Measurements from ENCODE around the gene KDM7A. TPM values are rescaled to one million over a fixed set of nuclear protein-coding genes. Genes with fewer than 3 reads are reported as not detected.

The KDM7A gene
- total and polyA plus RNA-seq, 2 donors from 2014 or later: 2.2 to 14.2 TPM

DNA sequence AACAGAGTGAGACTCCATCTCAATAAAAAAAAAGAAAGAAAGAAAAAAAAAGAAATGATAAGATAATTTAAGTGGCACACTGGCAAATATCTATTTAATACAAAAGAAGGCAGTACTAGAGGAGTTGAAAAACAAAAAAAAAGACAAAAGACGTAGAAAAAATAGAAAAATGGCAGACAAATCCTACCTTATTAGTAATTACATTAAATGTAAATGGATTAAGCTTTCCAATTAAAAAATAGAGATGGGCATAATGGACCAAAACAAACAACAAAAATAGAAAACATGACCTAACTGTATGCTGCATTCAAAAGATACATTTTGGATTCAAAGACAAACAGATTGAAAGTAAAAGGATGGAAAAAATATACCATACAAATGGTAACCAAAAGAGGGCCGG lies 108.8 kb downstream of the KDM7A start:
- no peak overlapping the region for H3K27ac ChIP-seq (ENCODE audit: low read depth in 2 of 2, low read length in 2 of 2)
- H3K36me3 ChIP-seq (ENCODE audit: control insufficient read depth in 2 of 3, insufficient read depth in 3 of 3, low read length in 3 of 3): no peaks in the 10 kb centered on the region
- DNase-seq: no peak
- H3K4me1 ChIP-seq (ENCODE audit: control insufficient read depth in 2 of 3, insufficient read depth in 2 of 3, low read depth in 1 of 3, low read length in 3 of 3): no peaks in the 10 kb centered on the region
- H3K9ac ChIP-seq (ENCODE audit: low read length in 3 of 3): no peak overlapping the region
- H3K9me3 ChIP-seq (ENCODE audit: control insufficient read depth in 2 of 3, insufficient read depth in 1 of 3, low read length in 3 of 3): peaks cover 0 to 10% (median 3%) of the 10 kb centered on the region in 3 donors
- TF ChIP-seq, protein P1, sequence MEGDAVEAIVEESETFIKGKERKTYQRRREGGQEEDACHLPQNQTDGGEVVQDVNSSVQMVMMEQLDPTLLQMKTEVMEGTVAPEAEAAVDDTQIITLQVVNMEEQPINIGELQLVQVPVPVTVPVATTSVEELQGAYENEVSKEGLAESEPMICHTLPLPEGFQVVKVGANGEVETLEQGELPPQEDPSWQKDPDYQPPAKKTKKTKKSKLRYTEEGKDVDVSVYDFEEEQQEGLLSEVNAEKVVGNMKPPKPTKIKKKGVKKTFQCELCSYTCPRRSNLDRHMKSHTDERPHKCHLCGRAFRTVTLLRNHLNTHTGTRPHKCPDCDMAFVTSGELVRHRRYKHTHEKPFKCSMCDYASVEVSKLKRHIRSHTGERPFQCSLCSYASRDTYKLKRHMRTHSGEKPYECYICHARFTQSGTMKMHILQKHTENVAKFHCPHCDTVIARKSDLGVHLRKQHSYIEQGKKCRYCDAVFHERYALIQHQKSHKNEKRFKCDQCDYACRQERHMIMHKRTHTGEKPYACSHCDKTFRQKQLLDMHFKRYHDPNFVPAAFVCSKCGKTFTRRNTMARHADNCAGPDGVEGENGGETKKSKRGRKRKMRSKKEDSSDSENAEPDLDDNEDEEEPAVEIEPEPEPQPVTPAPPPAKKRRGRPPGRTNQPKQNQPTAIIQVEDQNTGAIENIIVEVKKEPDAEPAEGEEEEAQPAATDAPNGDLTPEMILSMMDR (IDR thresholded peaks at IDR 0.05; ENCODE audit: borderline replicate concordance, extremely low read depth, insufficient read depth): no peak
- no peaks in the 10 kb centered on the region for H3K27me3 ChIP-seq (ENCODE audit: control insufficient read depth, insufficient read depth, low read length)
- H3K4me3 ChIP-seq (ENCODE audit: low read length in 3 of 3): no peak overlapping the region
- FAIRE-seq: no peak
- intact Hi-C loops (cut with DNase I): no loop called here

DNA sequence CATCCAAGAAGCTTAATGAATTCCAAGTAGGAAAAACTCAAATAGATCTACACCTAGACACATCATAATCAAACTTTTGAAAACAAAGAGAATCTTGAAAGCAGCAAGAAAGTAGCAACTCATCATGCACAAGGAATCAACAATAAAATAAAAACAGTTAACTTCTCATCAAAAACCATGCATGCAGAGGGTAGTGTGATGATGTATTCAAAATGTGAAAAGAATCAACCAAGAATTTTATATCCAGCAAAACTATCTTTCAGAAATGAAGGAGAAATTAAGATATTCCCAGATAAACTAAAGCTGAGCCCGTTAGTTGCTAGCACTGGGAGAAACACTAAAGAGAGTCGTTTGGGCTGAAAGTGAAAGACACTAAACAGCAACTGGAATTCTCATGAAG lies 109.7 kb downstream of the KDM7A start:
- H3K27me3 ChIP-seq (ENCODE audit: control insufficient read depth, insufficient read depth, low read length): no peaks in the 10 kb centered on the region
- no peak overlapping the region for H3K4me3 ChIP-seq (ENCODE audit: low read length in 3 of 3)
- no peaks in the 10 kb centered on the region for H3K36me3 ChIP-seq (ENCODE audit: control insufficient read depth in 2 of 3, insufficient read depth in 3 of 3, low read length in 3 of 3)
- no peak overlapping the region for H3K9ac ChIP-seq (ENCODE audit: low read length in 3 of 3)
- H3K4me1 ChIP-seq (ENCODE audit: control insufficient read depth in 2 of 3, insufficient read depth in 2 of 3, low read depth in 1 of 3, low read length in 3 of 3): no peaks in the 10 kb centered on the region
- TF ChIP-seq, protein P1 (IDR thresholded peaks at IDR 0.05; ENCODE audit: borderline replicate concordance, extremely low read depth, insufficient read depth): no peak
- no peak overlapping the region for H3K27ac ChIP-seq (ENCODE audit: low read depth in 2 of 2, low read length in 2 of 2)
- peaks cover 0 to 10% (median 3%) of the 10 kb centered on the region in 3 donors for H3K9me3 ChIP-seq (ENCODE audit: control insufficient read depth in 2 of 3, insufficient read depth in 1 of 3, low read length in 3 of 3)
- intact Hi-C loops (cut with DNase I): no loop called here
- FAIRE-seq: no peak
- peak in 1 of 5 donors; percentile 1 for DNase-seq

DNA sequence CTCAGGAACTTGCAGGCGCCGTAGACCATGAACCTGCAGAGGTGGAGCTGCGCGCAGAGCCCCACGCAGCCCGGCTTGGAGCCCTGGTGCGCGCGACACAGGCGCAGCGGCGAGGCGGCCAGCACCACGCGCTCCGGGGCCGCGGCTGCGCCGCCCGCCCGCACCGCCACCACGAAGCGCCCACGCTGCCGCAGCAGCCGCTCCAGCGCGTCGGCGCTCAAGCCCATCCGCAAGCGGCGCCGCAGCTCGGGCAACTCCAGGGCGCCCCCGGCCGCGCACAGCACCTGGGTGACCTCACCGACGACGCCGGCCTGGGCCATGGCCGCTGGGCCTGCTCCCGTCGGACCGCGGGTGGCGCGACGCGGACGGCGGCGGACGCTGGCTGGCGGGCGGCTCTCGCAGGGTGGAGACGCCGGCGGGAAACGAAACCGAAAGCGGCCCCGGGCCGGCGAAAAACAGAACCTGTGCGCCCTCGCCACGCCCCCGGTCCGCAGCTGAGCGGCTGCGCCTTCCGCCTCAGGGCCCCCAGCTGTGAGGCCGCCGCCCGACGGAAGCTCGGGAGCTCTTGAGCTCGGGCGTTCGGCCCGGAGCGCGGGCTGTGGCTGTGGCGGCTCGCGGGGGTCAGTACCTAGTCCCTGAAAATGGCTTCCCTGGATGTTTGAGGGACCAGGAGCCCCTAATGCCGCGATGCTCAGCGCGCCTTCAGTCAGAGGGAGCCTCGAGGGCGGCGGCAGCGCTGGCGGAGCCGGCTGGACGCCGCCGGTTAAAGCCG lies 114.1 kb downstream of the KDM7A start, which contains the start of gene PARP12:
Gene PARP12, minus strand, starts transcription at position 424 of the 772 bp plus-strand sequence. Its CDS starts 104 bp downstream, at position 320.
- Histone ChIP-seq H3K36me3 (ENCODE audit: control insufficient read depth in 2 of 3, insufficient read depth in 3 of 3, low read length in 3 of 3) (no peaks in the 10 kb centered on the region), H3K4me3 (ENCODE audit: low read length in 3 of 3) (peak within 1 kb of the TSS; percentile 56 to 83 (median 82)), H3K9me3 (ENCODE audit: control insufficient read depth in 2 of 3, insufficient read depth in 1 of 3, low read length in 3 of 3) (peaks cover 0 to 10% (median 0%) of the 10 kb centered on the region in 3 donors), H3K27me3 (ENCODE audit: control insufficient read depth, insufficient read depth, low read length) (no peaks in the 10 kb centered on the region), H3K27ac (ENCODE audit: low read depth in 2 of 2, low read length in 2 of 2) (peak within 1 kb of the TSS; percentile 82 to 88), H3K9ac (ENCODE audit: low read length in 3 of 3) (peak within 1 kb of the TSS; percentile 31 to 85 (median 78)), H3K4me1 (ENCODE audit: control insufficient read depth in 2 of 3, insufficient read depth in 2 of 3, low read depth in 1 of 3, low read length in 3 of 3) (peaks cover 0 to 20% (median 6%) of the 10 kb centered on the region in 3 donors)
- DNase-seq (peak; percentile 81 to 96 (median 86)), FAIRE-seq (no peak)
- intact Hi-C loops (cut with DNase I): no loop called here
- TF ChIP-seq, protein P1 (IDR thresholded peaks at IDR 0.05; ENCODE audit: borderline replicate concordance, extremely low read depth, insufficient read depth): no peak

Measured in kidney (tissue), 14 donors.